Measurements from ENCODE around the gene PROSER3.

GRCh38 chr19:35764432-35765315 lies 6.7 kb downstream of the PROSER3 start:
- no peak for TF ChIP-seq POLR2AphosphoS5 (IDR thresholded peaks at IDR 0.05; ENCODE audit: low read depth)
- TF ChIP-seq CTCF (IDR thresholded peaks at IDR 0.05; ENCODE audit: insufficient read depth, low read length), result no peak
